EH (cell line): ENCODE results near the gene LILRB1.
"Not testable (repeated sequence)": the region's sequence is repeated elsewhere in the genome, so short reads cannot be mapped to it uniquely, and the experiment has no call there.

Source experiments
- DNase-seq: peaks from one replicate; pipeline ENCODE4 v3.0.0-alpha.2; 2015; ENCODE audit warnings: low read depth

LILRB1 gene

GRCh38 chr19:54662730-54663129 lies 32.4 kb downstream of the LILRB1 start, which contains the start of gene LILRB4:
TSS of gene LILRB4 (plus strand) at chr19:54662985. CDS start at chr19:54663034, 49 bp downstream.
- DNase-seq = no peak

- no peak for DNase-seq
Measured at GRCh38 chr19:54665530-54665929, 35.2 kb downstream of the LILRB1 start.

DNA sequence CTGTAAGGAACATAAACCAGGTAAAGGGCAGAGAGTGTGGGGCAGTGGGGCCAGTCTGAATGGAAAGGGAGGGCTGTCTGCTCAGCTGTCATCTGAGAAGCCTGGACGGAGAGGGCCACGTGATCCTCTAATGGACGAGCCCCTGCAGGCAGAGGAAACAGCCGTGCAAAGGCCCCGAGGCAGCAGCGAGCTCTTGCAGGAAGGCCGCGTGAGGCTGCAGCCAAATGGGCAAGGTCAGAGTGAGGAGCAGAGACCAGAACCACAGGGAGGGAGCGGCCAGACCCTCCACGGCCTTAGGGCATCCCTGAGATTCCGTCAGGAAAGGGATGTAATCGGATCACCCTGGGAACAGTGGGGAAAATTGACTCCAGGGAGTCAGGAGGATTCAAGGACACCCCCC lies 36.9 kb downstream of the LILRB1 start:
- DNase-seq = no peak

DNA sequence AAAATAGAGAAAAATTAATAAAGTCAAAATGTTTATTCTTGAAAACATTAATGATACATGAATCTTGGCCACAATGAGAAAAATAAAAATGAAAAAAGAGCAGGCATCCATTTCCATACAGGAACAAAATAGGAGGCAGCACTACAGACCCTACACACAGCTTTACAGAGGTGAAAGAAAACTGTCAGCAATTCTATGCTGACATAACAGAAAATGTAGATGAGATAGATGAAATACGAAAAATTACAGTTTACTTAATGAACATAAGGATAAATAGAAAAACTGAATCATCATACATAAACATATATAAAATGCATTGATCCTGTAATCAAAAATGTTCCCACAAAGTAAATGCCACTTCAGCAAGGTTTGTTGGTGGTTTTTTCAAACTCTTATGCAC lies 38.1 kb downstream of the LILRB1 start:
- DNase-seq = no peak

DNA sequence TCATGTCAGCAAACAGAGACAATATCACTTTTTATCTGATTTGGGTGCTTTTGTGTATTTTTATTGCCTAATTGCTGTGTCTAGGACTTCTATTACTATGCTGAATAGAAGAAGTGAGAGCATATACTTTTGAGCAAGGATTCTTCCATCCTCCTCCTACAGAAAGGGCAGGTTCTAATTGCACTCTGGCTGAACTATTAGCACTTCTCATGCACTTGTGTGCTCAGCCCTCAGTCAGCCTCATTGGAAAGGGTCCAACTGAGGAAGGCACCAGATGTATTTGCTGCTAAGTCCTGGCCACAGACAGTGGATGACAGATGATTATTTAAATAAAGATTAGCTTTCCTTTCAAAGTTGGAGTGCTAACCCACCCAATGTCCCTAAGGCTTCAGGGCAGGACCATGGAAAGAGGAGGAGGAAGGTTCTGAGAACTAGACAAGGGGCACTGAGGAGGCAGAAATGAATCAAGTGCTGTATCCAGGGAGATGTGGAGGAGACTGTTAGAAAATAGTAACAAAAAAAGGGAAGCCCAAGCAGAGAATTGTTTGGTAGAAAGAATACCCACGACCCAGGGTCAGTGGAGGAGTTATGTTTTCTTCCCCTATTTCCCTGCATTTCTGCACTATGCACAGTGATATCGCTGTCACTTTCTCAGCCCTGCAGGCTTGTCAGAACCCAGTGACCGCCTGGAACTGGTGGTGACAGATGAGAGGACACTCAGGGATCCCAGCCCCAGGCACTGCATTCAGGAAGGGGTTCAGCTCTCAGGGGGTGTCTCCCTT lies 40.5 kb downstream of the LILRB1 start:
- no peak for DNase-seq

GRCh38 chr19:54673222-54673621 lies 42.9 kb downstream of the LILRB1 start:
- no peak for DNase-seq

DNA sequence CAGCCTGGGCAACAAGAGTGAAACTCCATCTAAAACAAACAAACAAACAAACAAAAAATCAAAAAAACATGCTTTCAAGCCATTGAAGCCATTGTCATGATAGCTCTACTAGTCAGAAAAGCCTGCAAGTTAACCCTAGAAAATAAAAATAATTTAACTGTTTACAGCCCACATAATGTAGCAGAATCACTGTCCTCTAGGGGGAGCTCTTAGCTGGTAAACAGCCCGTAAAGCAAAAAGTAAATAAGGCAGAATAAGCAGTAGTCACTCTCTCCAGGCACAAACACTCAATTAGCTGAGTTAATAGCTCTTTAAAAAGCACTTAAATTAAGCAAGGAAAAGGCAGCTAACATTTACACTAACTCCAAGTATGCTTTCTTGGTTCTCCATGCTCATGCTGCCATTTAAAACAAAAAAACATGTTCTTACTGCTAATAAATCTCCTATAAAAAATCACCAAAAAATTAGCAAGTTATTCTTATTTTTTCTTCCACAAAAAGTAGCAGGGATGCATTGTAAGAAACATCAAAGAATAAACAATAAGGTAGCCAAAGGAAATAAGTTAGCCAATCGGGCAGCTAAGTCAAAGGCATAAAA lies 43.8 kb downstream of the LILRB1 start:
- peak; percentile 3 for DNase-seq

DNA sequence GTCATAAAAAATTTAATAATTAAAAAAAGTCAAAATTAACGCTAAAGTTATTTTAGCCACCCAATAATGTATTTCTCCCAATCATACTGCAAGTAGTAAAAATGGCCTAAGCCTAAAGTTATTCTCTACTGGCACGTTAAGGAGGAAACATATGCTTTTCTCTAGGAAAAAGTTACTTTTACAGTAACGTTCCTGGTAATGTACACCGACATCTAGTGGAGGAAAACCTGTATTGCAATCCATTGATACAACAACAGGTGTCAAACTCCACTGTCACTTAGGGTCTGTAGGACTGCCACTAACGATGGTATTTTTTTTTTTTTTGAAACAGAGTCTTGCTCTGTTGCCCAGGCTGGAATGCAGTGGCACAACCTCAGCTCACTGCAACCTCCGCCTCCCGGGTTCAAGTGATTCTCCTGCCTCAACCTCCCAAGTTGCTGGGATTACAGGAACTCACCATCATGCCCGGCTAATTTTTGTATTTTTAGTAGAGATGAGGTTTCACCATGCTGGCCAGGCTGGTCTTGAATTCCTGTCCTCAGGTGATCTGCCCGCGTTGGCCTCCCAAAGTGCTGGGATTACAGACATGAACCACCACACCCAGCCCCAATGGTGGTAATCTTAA lies 46.0 kb downstream of the LILRB1 start:
- peak; percentile 35 for DNase-seq

DNA sequence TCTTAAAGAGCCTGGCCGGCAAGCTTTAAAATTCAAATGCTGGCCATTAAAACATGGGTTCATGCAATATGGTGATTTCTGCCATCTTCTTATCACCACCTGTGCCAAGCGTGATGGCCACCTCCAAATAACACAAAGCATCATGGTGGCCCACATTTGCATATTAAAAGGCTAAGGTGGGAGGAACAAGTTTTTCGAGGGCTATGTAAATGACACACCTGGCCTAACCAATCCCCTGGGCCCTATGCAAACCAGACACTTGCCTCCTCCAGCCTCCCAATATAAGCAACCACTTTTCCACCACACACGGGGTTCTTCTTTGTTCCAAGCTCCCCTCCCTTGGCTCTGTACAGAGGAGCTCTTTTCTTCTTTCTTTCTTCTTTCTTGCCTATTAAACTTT lies 46.9 kb downstream of the LILRB1 start:
- DNase-seq = no peak

GRCh38 chr19:54681596-54681995 lies 51.3 kb downstream of the LILRB1 start:
- DNase-seq = not testable (repeated sequence)

GRCh38 chr19:54682306-54682856 lies 52.1 kb downstream of the LILRB1 start:
- no peak for DNase-seq

DNA sequence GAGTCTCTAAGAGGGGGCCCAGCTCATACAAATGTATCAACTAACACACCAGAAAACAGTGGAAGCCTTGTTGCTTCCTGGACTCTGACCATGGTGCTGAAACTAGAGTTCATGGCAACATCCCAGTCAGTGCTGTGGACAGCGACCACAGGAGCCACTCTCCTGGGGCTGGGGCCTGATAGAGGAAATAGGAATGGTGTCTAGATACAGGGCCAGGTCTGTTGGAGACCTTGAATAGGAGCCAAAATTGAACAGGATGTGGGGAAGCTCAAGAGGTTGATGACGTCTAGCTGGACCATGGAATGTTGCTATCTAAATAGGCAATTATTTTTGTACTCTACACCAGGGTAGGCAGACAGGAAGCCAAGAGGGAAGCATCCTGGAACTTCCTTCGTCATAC lies 54.2 kb downstream of the LILRB1 start:
- DNase-seq = peak; percentile 8
